Measurements from ENCODE around the gene CAMK1G.

The CAMK1G gene

DNA sequence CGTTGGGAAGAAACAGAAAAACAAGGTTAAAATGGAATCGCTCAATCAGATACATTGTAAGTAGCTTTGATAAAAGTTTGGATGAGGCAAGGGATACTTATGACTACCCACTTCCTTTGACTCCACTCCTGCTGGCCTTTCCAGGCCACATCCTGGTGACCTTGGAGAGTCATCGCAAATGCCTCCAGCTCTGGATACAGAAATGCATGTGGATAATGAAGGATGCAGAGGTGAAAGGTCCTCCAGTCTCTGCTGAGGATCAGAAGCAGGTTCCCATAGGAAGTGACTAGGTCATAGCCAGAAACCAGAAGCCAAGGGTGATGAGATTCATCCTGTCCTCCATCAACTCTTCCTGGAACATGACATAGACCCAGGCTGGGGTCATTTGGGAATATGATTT lies 6.2 kb upstream of the CAMK1G start (continued):
- TF ChIP-seq, protein P1, sequence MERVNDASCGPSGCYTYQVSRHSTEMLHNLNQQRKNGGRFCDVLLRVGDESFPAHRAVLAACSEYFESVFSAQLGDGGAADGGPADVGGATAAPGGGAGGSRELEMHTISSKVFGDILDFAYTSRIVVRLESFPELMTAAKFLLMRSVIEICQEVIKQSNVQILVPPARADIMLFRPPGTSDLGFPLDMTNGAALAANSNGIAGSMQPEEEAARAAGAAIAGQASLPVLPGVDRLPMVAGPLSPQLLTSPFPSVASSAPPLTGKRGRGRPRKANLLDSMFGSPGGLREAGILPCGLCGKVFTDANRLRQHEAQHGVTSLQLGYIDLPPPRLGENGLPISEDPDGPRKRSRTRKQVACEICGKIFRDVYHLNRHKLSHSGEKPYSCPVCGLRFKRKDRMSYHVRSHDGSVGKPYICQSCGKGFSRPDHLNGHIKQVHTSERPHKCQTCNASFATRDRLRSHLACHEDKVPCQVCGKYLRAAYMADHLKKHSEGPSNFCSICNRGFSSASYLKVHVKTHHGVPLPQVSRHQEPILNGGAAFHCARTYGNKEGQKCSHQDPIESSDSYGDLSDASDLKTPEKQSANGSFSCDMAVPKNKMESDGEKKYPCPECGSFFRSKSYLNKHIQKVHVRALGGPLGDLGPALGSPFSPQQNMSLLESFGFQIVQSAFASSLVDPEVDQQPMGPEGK (CRISPR knock-in tag; IDR thresholded peaks at IDR 0.05; ENCODE audit: borderline replicate concordance), result no peak

DNA sequence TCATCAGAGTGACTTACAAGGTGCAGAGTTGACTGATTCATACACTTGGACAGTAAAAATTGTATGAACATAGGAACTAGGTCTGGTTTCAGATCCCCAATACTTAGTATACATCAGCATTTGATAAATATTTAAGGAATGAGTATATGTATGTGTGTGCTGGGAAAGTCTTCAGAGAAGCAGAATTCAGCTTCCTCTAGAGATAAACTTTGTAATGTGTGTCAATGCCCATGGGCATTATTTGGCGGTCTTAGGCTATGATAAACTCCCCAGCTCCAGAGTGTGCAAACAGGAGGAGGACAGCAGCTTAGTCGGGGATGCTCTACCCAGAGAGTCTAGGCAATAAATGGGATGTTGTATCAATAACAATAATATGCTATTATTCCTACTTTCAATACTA lies 2.9 kb upstream of the CAMK1G start:
- no peak for ATAC-seq
- TF ChIP-seq TCF4 (CRISPR knock-in tag; IDR thresholded peaks at IDR 0.05; ENCODE audit: borderline replicate concordance), result no peak
- TF ChIP-seq ISL1 (CRISPR knock-in tag; IDR thresholded peaks at IDR 0.05), result no peak
- TF ChIP-seq ARNTL (CRISPR knock-in tag; IDR thresholded peaks at IDR 0.05; ENCODE audit: borderline replicate concordance, low read depth), result no peak
- TF ChIP-seq BACH2 (CRISPR knock-in tag; IDR thresholded peaks at IDR 0.05; ENCODE audit: borderline replicate concordance), result no peak
- TF ChIP-seq, protein P2, sequence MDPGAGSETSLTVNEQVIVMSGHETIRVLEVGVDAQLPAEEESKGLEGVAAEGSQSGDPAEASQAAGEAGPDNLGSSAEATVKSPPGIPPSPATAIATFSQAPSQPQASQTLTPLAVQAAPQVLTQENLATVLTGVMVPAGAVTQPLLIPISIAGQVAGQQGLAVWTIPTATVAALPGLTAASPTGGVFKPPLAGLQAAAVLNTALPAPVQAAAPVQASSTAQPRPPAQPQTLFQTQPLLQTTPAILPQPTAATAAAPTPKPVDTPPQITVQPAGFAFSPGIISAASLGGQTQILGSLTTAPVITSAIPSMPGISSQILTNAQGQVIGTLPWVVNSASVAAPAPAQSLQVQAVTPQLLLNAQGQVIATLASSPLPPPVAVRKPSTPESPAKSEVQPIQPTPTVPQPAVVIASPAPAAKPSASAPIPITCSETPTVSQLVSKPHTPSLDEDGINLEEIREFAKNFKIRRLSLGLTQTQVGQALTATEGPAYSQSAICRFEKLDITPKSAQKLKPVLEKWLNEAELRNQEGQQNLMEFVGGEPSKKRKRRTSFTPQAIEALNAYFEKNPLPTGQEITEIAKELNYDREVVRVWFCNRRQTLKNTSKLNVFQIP (CRISPR knock-in tag; IDR thresholded peaks at IDR 0.05; ENCODE audit: borderline replicate concordance, low read depth), result no peak
- TF ChIP-seq ZFP30 (CRISPR knock-in tag; IDR thresholded peaks at IDR 0.05), result no peak

DNA sequence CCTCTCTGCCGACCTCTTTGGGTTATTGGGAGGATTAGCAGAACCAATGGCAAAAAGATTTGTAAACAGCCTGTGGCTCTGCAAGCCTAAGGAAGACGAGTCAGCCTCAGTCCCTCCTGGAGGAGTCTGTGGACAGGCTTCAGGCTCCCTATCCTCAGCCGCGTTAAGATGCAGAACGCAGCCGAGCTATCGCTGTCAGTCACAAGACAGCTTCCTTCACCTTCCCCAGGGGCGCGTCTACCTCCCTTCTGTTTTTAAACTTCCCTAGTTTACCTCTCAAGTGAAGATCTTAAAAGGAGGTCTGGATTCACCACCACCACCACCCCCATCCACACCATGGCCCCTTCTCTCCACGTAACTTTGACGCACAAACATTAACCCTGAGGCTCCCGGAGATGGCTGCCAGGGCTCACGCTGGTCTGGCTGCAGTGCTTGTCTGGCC lies 738 bp downstream of the CAMK1G start:
- TF ChIP-seq CSDC2 (CRISPR knock-in tag; IDR thresholded peaks at IDR 0.05), result no peak
- TF ChIP-seq SNAI2 (CRISPR knock-in tag; IDR thresholded peaks at IDR 0.05), result no peak
- TF ChIP-seq, protein P3, sequence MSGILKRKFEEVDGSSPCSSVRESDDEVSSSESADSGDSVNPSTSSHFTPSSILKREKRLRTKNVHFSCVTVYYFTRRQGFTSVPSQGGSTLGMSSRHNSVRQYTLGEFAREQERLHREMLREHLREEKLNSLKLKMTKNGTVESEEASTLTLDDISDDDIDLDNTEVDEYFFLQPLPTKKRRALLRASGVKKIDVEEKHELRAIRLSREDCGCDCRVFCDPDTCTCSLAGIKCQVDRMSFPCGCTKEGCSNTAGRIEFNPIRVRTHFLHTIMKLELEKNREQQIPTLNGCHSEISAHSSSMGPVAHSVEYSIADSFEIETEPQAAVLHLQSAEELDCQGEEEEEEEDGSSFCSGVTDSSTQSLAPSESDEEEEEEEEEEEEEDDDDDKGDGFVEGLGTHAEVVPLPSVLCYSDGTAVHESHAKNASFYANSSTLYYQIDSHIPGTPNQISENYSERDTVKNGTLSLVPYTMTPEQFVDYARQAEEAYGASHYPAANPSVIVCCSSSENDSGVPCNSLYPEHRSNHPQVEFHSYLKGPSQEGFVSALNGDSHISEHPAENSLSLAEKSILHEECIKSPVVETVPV (CRISPR knock-in tag; IDR thresholded peaks at IDR 0.05), result no peak
- no peak for TF ChIP-seq ESRRG (CRISPR knock-in tag; IDR thresholded peaks at IDR 0.05)
- TF ChIP-seq ZFP30 (CRISPR knock-in tag; IDR thresholded peaks at IDR 0.05), result no peak
- TF ChIP-seq GLIS3 (CRISPR knock-in tag; IDR thresholded peaks at IDR 0.05), result no peak
- TF ChIP-seq ISL1 (CRISPR knock-in tag; IDR thresholded peaks at IDR 0.05), result no peak
- TF ChIP-seq, protein P4, sequence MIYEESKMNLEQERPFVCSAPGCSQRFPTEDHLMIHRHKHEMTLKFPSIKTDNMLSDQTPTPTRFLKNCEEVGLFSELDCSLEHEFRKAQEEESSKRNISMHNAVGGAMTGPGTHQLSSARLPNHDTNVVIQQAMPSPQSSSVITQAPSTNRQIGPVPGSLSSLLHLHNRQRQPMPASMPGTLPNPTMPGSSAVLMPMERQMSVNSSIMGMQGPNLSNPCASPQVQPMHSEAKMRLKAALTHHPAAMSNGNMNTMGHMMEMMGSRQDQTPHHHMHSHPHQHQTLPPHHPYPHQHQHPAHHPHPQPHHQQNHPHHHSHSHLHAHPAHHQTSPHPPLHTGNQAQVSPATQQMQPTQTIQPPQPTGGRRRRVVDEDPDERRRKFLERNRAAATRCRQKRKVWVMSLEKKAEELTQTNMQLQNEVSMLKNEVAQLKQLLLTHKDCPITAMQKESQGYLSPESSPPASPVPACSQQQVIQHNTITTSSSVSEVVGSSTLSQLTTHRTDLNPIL (CRISPR knock-in tag; IDR thresholded peaks at IDR 0.05; ENCODE audit: low read depth), result no peak
- TF ChIP-seq, protein P1 (CRISPR knock-in tag; IDR thresholded peaks at IDR 0.05; ENCODE audit: borderline replicate concordance), result no peak
- no peak for TF ChIP-seq RARB (CRISPR knock-in tag; IDR thresholded peaks at IDR 0.05)
- TF ChIP-seq OSR1 (CRISPR knock-in tag; IDR thresholded peaks at IDR 0.05), result no peak
- TF ChIP-seq ARNTL (CRISPR knock-in tag; IDR thresholded peaks at IDR 0.05; ENCODE audit: borderline replicate concordance, low read depth), result no peak
- no peak for TF ChIP-seq ZNF8 (CRISPR knock-in tag; IDR thresholded peaks at IDR 0.05)
- no peak for TF ChIP-seq ZFP3 (CRISPR knock-in tag; IDR thresholded peaks at IDR 0.05)
- TF ChIP-seq ZC3H10 (CRISPR knock-in tag; IDR thresholded peaks at IDR 0.05), result no peak
- no peak for TF ChIP-seq PPARA (CRISPR knock-in tag; IDR thresholded peaks at IDR 0.05; ENCODE audit: borderline replicate concordance)
- TF ChIP-seq, protein P5, sequence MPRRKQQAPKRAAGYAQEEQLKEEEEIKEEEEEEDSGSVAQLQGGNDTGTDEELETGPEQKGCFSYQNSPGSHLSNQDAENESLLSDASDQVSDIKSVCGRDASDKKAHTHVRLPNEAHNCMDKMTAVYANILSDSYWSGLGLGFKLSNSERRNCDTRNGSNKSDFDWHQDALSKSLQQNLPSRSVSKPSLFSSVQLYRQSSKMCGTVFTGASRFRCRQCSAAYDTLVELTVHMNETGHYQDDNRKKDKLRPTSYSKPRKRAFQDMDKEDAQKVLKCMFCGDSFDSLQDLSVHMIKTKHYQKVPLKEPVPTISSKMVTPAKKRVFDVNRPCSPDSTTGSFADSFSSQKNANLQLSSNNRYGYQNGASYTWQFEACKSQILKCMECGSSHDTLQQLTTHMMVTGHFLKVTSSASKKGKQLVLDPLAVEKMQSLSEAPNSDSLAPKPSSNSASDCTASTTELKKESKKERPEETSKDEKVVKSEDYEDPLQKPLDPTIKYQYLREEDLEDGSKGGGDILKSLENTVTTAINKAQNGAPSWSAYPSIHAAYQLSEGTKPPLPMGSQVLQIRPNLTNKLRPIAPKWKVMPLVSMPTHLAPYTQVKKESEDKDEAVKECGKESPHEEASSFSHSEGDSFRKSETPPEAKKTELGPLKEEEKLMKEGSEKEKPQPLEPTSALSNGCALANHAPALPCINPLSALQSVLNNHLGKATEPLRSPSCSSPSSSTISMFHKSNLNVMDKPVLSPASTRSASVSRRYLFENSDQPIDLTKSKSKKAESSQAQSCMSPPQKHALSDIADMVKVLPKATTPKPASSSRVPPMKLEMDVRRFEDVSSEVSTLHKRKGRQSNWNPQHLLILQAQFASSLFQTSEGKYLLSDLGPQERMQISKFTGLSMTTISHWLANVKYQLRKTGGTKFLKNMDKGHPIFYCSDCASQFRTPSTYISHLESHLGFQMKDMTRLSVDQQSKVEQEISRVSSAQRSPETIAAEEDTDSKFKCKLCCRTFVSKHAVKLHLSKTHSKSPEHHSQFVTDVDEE (CRISPR knock-in tag; IDR thresholded peaks at IDR 0.05), result no peak
- TF ChIP-seq BACH2 (CRISPR knock-in tag; IDR thresholded peaks at IDR 0.05; ENCODE audit: borderline replicate concordance), result no peak
- peak; percentile 23 for ATAC-seq

Measured in SK-N-SH treated with all-trans-retinoic acid at 6 μM for 48 hours (cell line).